Keratinocyte (primary cell): ENCODE measurements around the gene MSI2. TPM values are rescaled to one million over a fixed set of nuclear protein-coding genes. Genes with fewer than 3 reads are reported as not detected.

Source experiments
- DNase-seq: peaks from one replicate; pipeline ENCODE4 v3.0.0-alpha.2; 2011; ENCODE audit warnings: low read depth, missing footprints, low spot score
- FAIRE-seq: peaks from 2 replicates; lab custom pipeline; 2011; peaks lifted over from hg19 to GRCh38; lab: Jason Lieb, UNC
- H2AFZ ChIP-seq: 2 replicates; pipeline ENCODE4 v1.6.0; 2012; ENCODE audit warnings: low read length, control low read depth, inconsistent platforms; ENCODE audit not compliant: control insufficient read depth
- H3K27ac ChIP-seq: 2 replicates; pipeline ENCODE4 v1.5.1; 2011; ENCODE audit warnings: low read length; ENCODE audit not compliant: control insufficient read depth, insufficient read depth
- H3K27me3 ChIP-seq: 3 replicates; pipeline ENCODE4 v1.6.0; 2011; ENCODE audit warnings: low read length; ENCODE audit not compliant: control insufficient read depth, insufficient read depth; ENCODE audit errors: extremely low read depth
- H3K36me3 ChIP-seq, 2 experiments: 2 replicates in 1 of 2; 3 replicates in 1 of 2; pipeline ENCODE4 v1.5.1; 2011; ENCODE audit warnings: low read length in 2 of 2, mild to moderate bottlenecking in 1 of 2; ENCODE audit not compliant: control insufficient read depth in 2 of 2, insufficient read depth in 2 of 2; ENCODE audit errors: extremely low read depth in 1 of 2
- H3K4me1 ChIP-seq: 3 replicates; pipeline ENCODE4 v1.5.1; 2011; ENCODE audit warnings: low read length; ENCODE audit not compliant: control insufficient read depth, insufficient read depth; ENCODE audit errors: extremely low read depth
- H3K4me2 ChIP-seq: 3 replicates; pipeline ENCODE4 v1.6.0; 2011; ENCODE audit warnings: low read depth, low read length; ENCODE audit not compliant: control insufficient read depth, insufficient read depth; ENCODE audit errors: extremely low read depth
- H3K4me3 ChIP-seq, 3 experiments: fragments of 200-600 bp in 1 of 3; sonication (generic) in 1 of 3; 2 replicates in 2 of 3; 3 replicates in 1 of 3; pipeline ENCODE4 v1.5.1; 2011 to 2016; ENCODE audit warnings: low read length in 3 of 3, mild to moderate bottlenecking in 3 of 3, control low read depth in 2 of 3, inconsistent platforms in 1 of 3, low read depth in 1 of 3, mixed read lengths in 1 of 3, mixed run types in 1 of 3, moderate library complexity in 1 of 3; ENCODE audit not compliant: control insufficient read depth in 2 of 3, insufficient read depth in 2 of 3; ENCODE audit errors: extremely low read depth in 1 of 3
- H3K79me2 ChIP-seq: 2 replicates; pipeline ENCODE4 v1.6.0; 2012; ENCODE audit warnings: low read length; ENCODE audit not compliant: control insufficient read depth, insufficient read depth
- H3K9ac ChIP-seq: 3 replicates; pipeline ENCODE4 v1.6.0; 2011; ENCODE audit warnings: low read length; ENCODE audit not compliant: control insufficient read depth, insufficient read depth; ENCODE audit errors: extremely low read depth
- H3K9me1 ChIP-seq: 3 replicates; pipeline ENCODE4 v1.6.0; 2011; ENCODE audit warnings: low read length; ENCODE audit not compliant: control insufficient read depth, insufficient read depth; ENCODE audit errors: extremely low read depth
- H3K9me3 ChIP-seq: 2 replicates; pipeline ENCODE4 v1.5.1; 2012; ENCODE audit warnings: low read depth, low read length; ENCODE audit not compliant: control insufficient read depth
- H4K20me1 ChIP-seq: 3 replicates; pipeline ENCODE4 v1.6.0; 2011; ENCODE audit warnings: low read length; ENCODE audit not compliant: control insufficient read depth, insufficient read depth; ENCODE audit errors: extremely low read depth
- CTCF ChIP-seq, 3 experiments: IDR thresholded peaks in 1 of 3; conservative IDR thresholded peaks in 1 of 3; optimal IDR thresholded peaks in 1 of 3; 2 replicates in 2 of 3; 3 replicates in 1 of 3; pipeline versions ENCODE3 to v1.5.1; 2011; ENCODE audit warnings: low read length in 3 of 3, mild to moderate bottlenecking in 3 of 3, moderate library complexity in 2 of 3, control low read depth in 1 of 3, inconsistent platforms in 1 of 3; ENCODE audit not compliant: insufficient read depth in 2 of 3; ENCODE audit errors: extremely low read depth in 1 of 3
- EZH2 ChIP-seq: IDR thresholded peaks from one replicate; pipeline ENCODE4 v1.6.1; 2012; ENCODE audit warnings: inconsistent platforms, mild to moderate bottlenecking, low read length, moderate library complexity
- dilution Hi-C: fragments of 300-500 bp; cut with MboI; formaldehyde crosslinking; loops from one replicate; pipeline ENCODE4 v1.7.0; 2020; ENCODE audit warnings: low sequenced_read_pairs; ENCODE audit not compliant: extremely low pct_ligation_motif_present
- polyA plus RNA-seq, 5 experiments: library from polyadenylated mRNA; depleted of rRNA in 3 of 5; stranded (reverse) in 3 of 5; stranded (forward) in 1 of 5; unstranded in 1 of 5; fragments of >200 nt; gene quantifications; 1 replicate in 1 of 5; 2 replicates in 3 of 5; 3 replicates in 1 of 5; pipeline versions ENCODE4 v1.2.1 to v1.2.3, GENCODE V29; 2011 to 2012; ENCODE audit warnings: missing spikeins in 2 of 5, low read depth in 1 of 5, low replicate concordance in 1 of 5

MSI2 gene
- polyA plus RNA-seq, 1 donor (not counting 4 experiments of a cell fraction or from before 2014, with no cell fraction given), result 22.3 TPM

GRCh38 chr17:57645950-57646665 lies 389.8 kb downstream of the MSI2 start:
- H3K4me2 ChIP-seq, result no peak overlapping the region
- dilution Hi-C loops, result no loop called here
- H3K9me3 ChIP-seq, result no peaks in the 10 kb centered on the region
- no peak overlapping the region for H3K4me3 ChIP-seq
- H3K27ac ChIP-seq, result no peak overlapping the region
- H3K27me3 ChIP-seq, result no peaks in the 10 kb centered on the region
- TF ChIP-seq CTCF (optimal IDR thresholded peaks at IDR 0.05 in 1 of 3, IDR thresholded peaks at IDR 0.05 in 1 of 3, conservative IDR thresholded peaks at IDR 0.05 in 1 of 3; ENCODE audit: extremely low read depth in 1 of 3, insufficient read depth in 2 of 3, low read length in 3 of 3), result no peak
- no peak overlapping the region for H2AFZ ChIP-seq
- H4K20me1 ChIP-seq, result no peaks in the 10 kb centered on the region
- no peaks in the 10 kb centered on the region for H3K9me1 ChIP-seq
- H3K9ac ChIP-seq, result no peak overlapping the region
- H3K36me3 ChIP-seq, result peaks cover 0 to 3% of the 10 kb centered on the region in 2 experiments
- no peaks in the 10 kb centered on the region for H3K4me1 ChIP-seq
- DNase-seq (no peak), FAIRE-seq (no peak)
- no peaks in the 10 kb centered on the region for H3K79me2 ChIP-seq

GRCh38 chr17:57648720-57649119 lies 392.4 kb downstream of the MSI2 start:
- H3K4me3 ChIP-seq, result no peak overlapping the region
- H3K9me1 ChIP-seq, result no peaks in the 10 kb centered on the region
- H3K9ac ChIP-seq, result no peak overlapping the region
- H4K20me1 ChIP-seq, result no peaks in the 10 kb centered on the region
- dilution Hi-C loops, result no loop called here
- DNase-seq, result no peak
- H3K79me2 ChIP-seq, result no peaks in the 10 kb centered on the region
- peaks cover 0 to 2% of the 10 kb centered on the region in 2 experiments for H3K36me3 ChIP-seq
- H3K4me1 ChIP-seq, result no peaks in the 10 kb centered on the region
- H2AFZ ChIP-seq, result no peak overlapping the region
- H3K27me3 ChIP-seq, result no peaks in the 10 kb centered on the region
- no peak overlapping the region for H3K27ac ChIP-seq
- no peak for FAIRE-seq
- no peaks in the 10 kb centered on the region for H3K9me3 ChIP-seq
- TF ChIP-seq EZH2 (no peak), CTCF (optimal IDR thresholded peaks at IDR 0.05 in 1 of 3, IDR thresholded peaks at IDR 0.05 in 1 of 3, conservative IDR thresholded peaks at IDR 0.05 in 1 of 3; ENCODE audit: extremely low read depth in 1 of 3, insufficient read depth in 2 of 3, low read length in 3 of 3) (no peak)
- no peak overlapping the region for H3K4me2 ChIP-seq
